ENCODE data around the gene VEGFB. TPM values are rescaled to one million over a fixed set of nuclear protein-coding genes. Genes with fewer than 3 reads are reported as not detected.

VEGFB gene
- total and polyA plus RNA-seq, 2 donors from 2014 or later, result 77.6 to 157 TPM

- Histone ChIP-seq H3K27ac (ENCODE audit: low read depth in 2 of 2, low read length in 2 of 2) (peak overlapping the region in 1 of 2 donors; percentile 22), H3K9ac (ENCODE audit: low read length in 3 of 3) (no peak overlapping the region), H3K36me3 (ENCODE audit: control insufficient read depth in 2 of 3, insufficient read depth in 3 of 3, low read length in 3 of 3) (no peaks in the 10 kb centered on the region), H3K4me1 (ENCODE audit: control insufficient read depth in 2 of 3, insufficient read depth in 2 of 3, low read depth in 1 of 3, low read length in 3 of 3) (peaks cover 0 to 32% (median 26%) of the 10 kb centered on the region in 3 donors), H3K4me3 (ENCODE audit: low read length in 3 of 3) (no peak overlapping the region), H3K27me3 (ENCODE audit: control insufficient read depth, insufficient read depth, low read length) (no peaks in the 10 kb centered on the region), H3K9me3 (ENCODE audit: control insufficient read depth in 2 of 3, insufficient read depth in 1 of 3, low read length in 3 of 3) (no peaks in the 10 kb centered on the region)
- intact Hi-C loops (cut with DNase I), result no loop called here
- DNase-seq (peak in 1 of 5 donors; percentile 73), FAIRE-seq (no peak)
- TF ChIP-seq CTCF (IDR thresholded peaks at IDR 0.05; ENCODE audit: borderline replicate concordance, extremely low read depth, insufficient read depth), result no peak
These were observed 2.0 kb upstream of the VEGFB start for GRCh38 chr11:64232182-64232966.

GRCh38 chr11:64232967-64233315, 1.4 kb upstream of the VEGFB start:
- no peak overlapping the region for H3K9ac ChIP-seq (ENCODE audit: low read length in 3 of 3)
- H3K36me3 ChIP-seq (ENCODE audit: control insufficient read depth in 2 of 3, insufficient read depth in 3 of 3, low read length in 3 of 3), result peaks cover 0 to 4% (median 1%) of the 10 kb centered on the region in 3 donors
- FAIRE-seq, result no peak
- peak overlapping the region in 1 of 2 donors; percentile 22 for H3K27ac ChIP-seq (ENCODE audit: low read depth in 2 of 2, low read length in 2 of 2)
- intact Hi-C loops (cut with DNase I), result no loop called here
- DNase-seq, result no peak
- H3K4me3 ChIP-seq (ENCODE audit: low read length in 3 of 3), result no peak overlapping the region
- H3K9me3 ChIP-seq (ENCODE audit: control insufficient read depth in 2 of 3, insufficient read depth in 1 of 3, low read length in 3 of 3), result no peaks in the 10 kb centered on the region
- H3K4me1 ChIP-seq (ENCODE audit: control insufficient read depth in 2 of 3, insufficient read depth in 2 of 3, low read depth in 1 of 3, low read length in 3 of 3), result peaks cover 0 to 29% (median 27%) of the 10 kb centered on the region in 3 donors
- no peak for TF ChIP-seq CTCF (IDR thresholded peaks at IDR 0.05; ENCODE audit: borderline replicate concordance, extremely low read depth, insufficient read depth)
- no peaks in the 10 kb centered on the region for H3K27me3 ChIP-seq (ENCODE audit: control insufficient read depth, insufficient read depth, low read length)

- FAIRE-seq, result no peak
- Histone ChIP-seq H3K36me3 (ENCODE audit: control insufficient read depth in 2 of 3, insufficient read depth in 3 of 3, low read length in 3 of 3) (peaks cover 0 to 9% (median 8%) of the 10 kb centered on the region in 3 donors), H3K9me3 (ENCODE audit: control insufficient read depth in 2 of 3, insufficient read depth in 1 of 3, low read length in 3 of 3) (no peaks in the 10 kb centered on the region), H3K9ac (ENCODE audit: low read length in 3 of 3) (peak overlapping the region in 2 of 3 donors; percentile 4 to 30), H3K27me3 (ENCODE audit: control insufficient read depth, insufficient read depth, low read length) (no peaks in the 10 kb centered on the region), H3K4me3 (ENCODE audit: low read length in 3 of 3) (peak overlapping the region; percentile 37 to 70 (median 44)), H3K27ac (ENCODE audit: low read depth in 2 of 2, low read length in 2 of 2) (peak overlapping the region; percentile 86), H3K4me1 (ENCODE audit: control insufficient read depth in 2 of 3, insufficient read depth in 2 of 3, low read depth in 1 of 3, low read length in 3 of 3) (peaks cover 0 to 32% (median 25%) of the 10 kb centered on the region in 3 donors)
- intact Hi-C loops (cut with DNase I), result no loop called here
- peak in 4 of 5 donors; percentile 66 to 84 (median 74) for DNase-seq
- no peak for TF ChIP-seq CTCF (IDR thresholded peaks at IDR 0.05; ENCODE audit: borderline replicate concordance, extremely low read depth, insufficient read depth)
These were observed 429 bp downstream of the VEGFB start for GRCh38 chr11:64234647-64235379.

Data from kidney (tissue), 14 donors.